ENCODE measurements around the gene PLA1A.

The PLA1A gene

DNA sequence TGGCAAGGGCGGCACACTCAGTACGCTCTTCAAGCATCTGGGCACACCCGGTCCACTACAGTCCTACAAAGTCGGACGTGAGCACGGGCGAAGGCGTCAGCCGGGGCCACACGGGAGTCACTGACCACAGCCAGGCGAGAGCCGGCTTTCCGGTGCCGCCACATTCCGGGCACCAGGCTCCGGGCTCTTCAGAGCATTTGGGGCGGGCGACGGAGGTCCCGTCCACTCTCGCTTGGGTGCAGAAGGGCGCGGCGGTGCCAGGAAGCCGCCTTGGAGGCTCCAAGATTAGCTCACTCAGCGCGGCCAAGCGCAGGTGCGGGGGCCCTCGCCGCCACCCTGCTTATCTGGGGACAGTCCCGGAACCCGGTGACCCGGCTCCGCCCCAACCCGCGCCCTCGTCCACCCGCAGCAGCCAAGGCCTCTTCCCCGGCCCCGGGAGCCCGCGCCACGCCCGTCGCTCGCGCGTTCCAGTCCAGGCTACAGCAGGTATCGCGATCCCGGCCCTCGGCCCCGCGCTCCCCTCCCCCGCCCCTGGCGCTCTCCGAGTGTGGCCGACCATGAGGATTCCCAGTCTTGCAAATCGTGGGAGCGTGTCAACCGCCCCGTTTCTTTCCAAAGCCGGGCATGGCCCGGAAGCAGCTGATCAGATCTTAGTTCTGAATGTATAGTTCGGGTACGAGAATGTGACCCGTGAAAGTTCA is 18.2 kb upstream of the PLA1A start, which contains the start of gene ADPRH:
TSS of gene ADPRH (plus strand) at position 127 of the 701 bp plus-strand sequence. CDS start 2,678 bp downstream, outside the sequence.
- TF ChIP-seq, protein P1, sequence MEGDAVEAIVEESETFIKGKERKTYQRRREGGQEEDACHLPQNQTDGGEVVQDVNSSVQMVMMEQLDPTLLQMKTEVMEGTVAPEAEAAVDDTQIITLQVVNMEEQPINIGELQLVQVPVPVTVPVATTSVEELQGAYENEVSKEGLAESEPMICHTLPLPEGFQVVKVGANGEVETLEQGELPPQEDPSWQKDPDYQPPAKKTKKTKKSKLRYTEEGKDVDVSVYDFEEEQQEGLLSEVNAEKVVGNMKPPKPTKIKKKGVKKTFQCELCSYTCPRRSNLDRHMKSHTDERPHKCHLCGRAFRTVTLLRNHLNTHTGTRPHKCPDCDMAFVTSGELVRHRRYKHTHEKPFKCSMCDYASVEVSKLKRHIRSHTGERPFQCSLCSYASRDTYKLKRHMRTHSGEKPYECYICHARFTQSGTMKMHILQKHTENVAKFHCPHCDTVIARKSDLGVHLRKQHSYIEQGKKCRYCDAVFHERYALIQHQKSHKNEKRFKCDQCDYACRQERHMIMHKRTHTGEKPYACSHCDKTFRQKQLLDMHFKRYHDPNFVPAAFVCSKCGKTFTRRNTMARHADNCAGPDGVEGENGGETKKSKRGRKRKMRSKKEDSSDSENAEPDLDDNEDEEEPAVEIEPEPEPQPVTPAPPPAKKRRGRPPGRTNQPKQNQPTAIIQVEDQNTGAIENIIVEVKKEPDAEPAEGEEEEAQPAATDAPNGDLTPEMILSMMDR (IDR thresholded peaks at IDR 0.05; ENCODE audit: control insufficient read depth, insufficient read depth, low read depth, low read length, missing control alignments) = no peak
- H3K4me3 ChIP-seq (ENCODE audit: control insufficient read depth, low read depth, low read length) = peak within 1 kb of the TSS; percentile 60
- DNase-seq (ENCODE audit: low read depth) = no peak

DNA sequence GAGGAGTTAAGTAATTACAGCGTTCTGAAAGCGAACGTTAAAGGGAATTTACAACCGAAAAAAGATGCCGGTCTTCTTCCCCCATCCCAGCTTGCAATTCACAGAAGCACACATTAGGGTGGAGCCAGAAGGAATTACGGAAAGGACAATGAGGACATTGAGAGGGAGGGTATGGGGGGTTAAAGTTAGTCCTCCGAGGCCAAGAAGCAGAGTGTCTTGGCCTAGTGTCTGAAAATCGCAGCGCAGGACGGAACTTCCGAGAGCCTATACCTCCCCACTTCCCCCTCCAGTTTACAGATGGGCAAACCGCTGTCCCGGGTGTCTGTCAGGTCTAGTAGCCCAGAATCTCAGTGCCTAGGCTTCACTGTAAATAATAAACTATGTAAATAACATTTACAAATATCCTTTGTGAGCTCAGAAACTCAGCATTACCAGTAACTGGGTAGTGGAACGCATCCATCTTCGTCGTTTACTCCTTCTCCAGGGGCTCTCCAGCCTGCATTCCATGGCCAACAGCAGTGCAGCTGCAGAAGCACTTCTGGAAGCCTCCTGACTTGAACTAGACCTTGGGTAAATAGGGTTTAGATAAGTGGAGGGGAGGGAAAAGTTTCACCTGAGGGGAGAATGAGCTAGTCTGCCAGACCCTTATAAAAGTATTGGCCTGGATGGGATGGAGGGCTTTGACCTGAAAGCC is 17.5 kb upstream of the PLA1A start:
- TF ChIP-seq, protein P1 (IDR thresholded peaks at IDR 0.05; ENCODE audit: control insufficient read depth, insufficient read depth, low read depth, low read length, missing control alignments) = no peak
- peak overlapping the region; percentile 60 for H3K4me3 ChIP-seq (ENCODE audit: control insufficient read depth, low read depth, low read length)
- no peak for DNase-seq (ENCODE audit: low read depth)

DNA sequence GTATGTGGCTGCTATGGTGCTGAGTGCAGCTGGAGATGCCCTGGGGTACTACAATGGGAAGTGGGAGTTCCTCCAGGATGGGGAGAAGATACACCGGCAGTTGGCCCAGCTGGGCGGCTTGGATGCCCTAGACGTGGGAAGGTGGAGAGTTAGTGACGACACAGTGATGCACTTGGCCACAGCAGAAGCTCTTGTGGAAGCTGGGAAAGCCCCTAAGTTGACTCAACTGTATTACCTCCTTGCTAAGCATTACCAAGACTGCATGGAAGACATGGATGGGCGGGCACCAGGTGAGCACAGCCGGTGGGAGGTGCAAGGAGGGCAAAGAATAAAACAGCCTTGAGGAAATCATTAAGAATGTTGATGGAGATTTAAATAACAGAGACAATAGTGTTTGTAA is 15.5 kb upstream of the PLA1A start:
- no peak for DNase-seq (ENCODE audit: low read depth)
- TF ChIP-seq, protein P1 (IDR thresholded peaks at IDR 0.05; ENCODE audit: control insufficient read depth, insufficient read depth, low read depth, low read length, missing control alignments) = no peak

DNA sequence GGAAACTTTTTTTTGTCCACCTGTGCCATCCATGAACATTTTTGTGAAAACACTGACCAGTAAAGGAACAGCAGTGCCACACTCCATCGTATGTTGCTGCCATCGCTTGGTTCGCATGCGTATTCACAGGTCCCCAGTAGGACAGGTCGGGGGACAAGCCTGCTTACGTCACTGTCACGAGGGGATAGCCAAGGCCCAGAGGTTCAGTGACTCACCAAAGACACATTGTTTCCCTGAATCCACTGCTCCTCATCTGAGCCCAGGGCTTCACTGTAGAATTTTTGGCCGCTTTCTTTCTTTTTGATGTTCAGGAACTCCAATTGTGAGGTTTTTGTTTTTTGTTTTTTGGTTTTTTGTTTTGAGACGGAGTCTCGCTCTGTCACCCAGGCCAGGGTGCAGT is 12.5 kb upstream of the PLA1A start:
- TF ChIP-seq, protein P1 (IDR thresholded peaks at IDR 0.05; ENCODE audit: control insufficient read depth, insufficient read depth, low read depth, low read length, missing control alignments) = no peak
- no peak for DNase-seq (ENCODE audit: low read depth)
- no peak overlapping the region for H3K4me3 ChIP-seq (ENCODE audit: control insufficient read depth, low read depth, low read length)

More for the DNA sequence above, 15.5 kb upstream of the PLA1A start:
- no peak overlapping the region for H3K4me3 ChIP-seq (ENCODE audit: control insufficient read depth, low read depth, low read length)

DNA sequence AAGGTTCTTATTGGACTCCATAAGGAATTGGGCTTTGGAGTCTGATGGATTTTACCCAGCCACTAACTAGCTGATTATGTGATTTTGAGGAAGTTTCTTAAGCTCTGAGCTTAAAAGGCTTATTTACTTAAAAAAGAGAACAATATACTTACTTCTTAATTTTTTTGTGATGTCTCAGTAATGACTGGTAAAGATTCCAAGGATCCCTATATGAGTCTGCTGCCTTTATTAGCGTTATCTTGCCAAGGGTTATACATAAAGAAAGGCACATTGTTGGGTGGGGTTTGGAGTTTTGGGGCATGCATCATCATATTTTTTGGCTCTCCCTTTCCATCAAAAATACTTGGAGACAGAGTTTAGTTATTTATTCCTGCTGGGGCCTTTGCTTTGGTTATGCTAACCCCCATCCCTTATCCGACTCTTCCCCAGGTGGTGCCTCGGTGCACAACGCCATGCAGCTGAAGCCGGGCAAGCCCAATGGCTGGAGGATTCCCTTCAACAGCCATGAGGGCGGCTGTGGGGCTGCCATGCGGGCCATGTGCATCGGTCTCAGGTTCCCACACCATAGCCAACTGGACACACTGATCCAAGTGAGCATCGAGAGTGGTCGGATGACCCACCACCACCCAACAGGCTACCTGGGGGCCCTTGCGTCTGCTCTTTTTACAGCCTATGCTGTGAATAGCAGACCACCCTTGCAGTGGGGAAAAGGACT is 11.7 kb upstream of the PLA1A start:
- TF ChIP-seq, protein P1 (IDR thresholded peaks at IDR 0.05; ENCODE audit: control insufficient read depth, insufficient read depth, low read depth, low read length, missing control alignments) = no peak
- H3K4me3 ChIP-seq (ENCODE audit: control insufficient read depth, low read depth, low read length) = no peak overlapping the region
- no peak for DNase-seq (ENCODE audit: low read depth)

DNA sequence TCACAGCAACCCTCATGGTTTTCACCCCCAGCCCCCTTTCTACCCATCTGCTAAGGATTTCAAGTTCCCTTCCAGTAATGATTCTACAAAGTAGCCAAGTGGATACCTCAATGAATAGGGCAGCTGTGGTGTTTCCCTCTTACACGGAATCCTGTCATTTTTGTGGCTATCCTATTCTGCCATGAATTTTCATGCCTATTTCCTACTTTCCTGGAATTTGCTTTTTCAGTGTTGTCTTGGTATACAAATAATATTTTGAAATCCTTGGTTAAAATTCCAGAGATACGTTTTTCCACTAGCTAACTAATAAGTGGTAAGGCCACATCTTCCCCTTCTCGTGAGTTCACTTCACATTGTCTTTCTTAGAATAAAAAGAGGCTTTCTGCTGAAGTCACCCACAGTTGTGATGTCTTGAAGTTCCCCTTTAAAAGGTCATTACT is 10.9 kb upstream of the PLA1A start:
- no peak for DNase-seq (ENCODE audit: low read depth)
- H3K4me3 ChIP-seq (ENCODE audit: control insufficient read depth, low read depth, low read length) = no peak overlapping the region
- TF ChIP-seq, protein P1 (IDR thresholded peaks at IDR 0.05; ENCODE audit: control insufficient read depth, insufficient read depth, low read depth, low read length, missing control alignments) = no peak
